IPS-20b (cell line): ENCODE results near the gene MAST1.
A peak's percentile ranks its signal among the peaks of the same experiment; 100 is the strongest.
"Not testable (repeated sequence)": the region's sequence is repeated elsewhere in the genome, so short reads cannot be mapped to it uniquely, and the experiment has no call there.

Experiments
- H3K27ac ChIP-seq: one replicate; pipeline ENCODE4 v1.5.1; 2013; ENCODE audit warnings: low read length
- H3K27me3 ChIP-seq: 2 replicates; pipeline ENCODE4 v1.6.1; 2013; ENCODE audit warnings: mild to moderate bottlenecking, low read length, inconsistent platforms; ENCODE audit not compliant: insufficient read depth
- H3K36me3 ChIP-seq: 2 replicates; pipeline ENCODE4 v1.6.1; 2013; ENCODE audit warnings: low read depth, mild to moderate bottlenecking, inconsistent platforms, low read length, moderate library complexity; ENCODE audit not compliant: insufficient read depth
- H3K4me1 ChIP-seq: 2 replicates; pipeline ENCODE4 v1.6.1; 2013; ENCODE audit warnings: mild to moderate bottlenecking, control low read depth, inconsistent platforms, low read length, moderate library complexity; ENCODE audit not compliant: insufficient read depth
- H3K4me3 ChIP-seq: 2 replicates; pipeline ENCODE4 v1.5.1; 2013; ENCODE audit warnings: mild to moderate bottlenecking, low read length, inconsistent platforms
- H3K9ac ChIP-seq: 2 replicates; pipeline ENCODE4 v1.6.1; 2013; ENCODE audit warnings: low read depth, mild to moderate bottlenecking, inconsistent platforms, low read length, moderate library complexity
- H3K9me3 ChIP-seq: 2 replicates; pipeline ENCODE4 v1.6.1; 2013; ENCODE audit warnings: mild to moderate bottlenecking, low read depth, low read length, inconsistent platforms; ENCODE audit not compliant: insufficient read depth

MAST1 gene

DNA sequence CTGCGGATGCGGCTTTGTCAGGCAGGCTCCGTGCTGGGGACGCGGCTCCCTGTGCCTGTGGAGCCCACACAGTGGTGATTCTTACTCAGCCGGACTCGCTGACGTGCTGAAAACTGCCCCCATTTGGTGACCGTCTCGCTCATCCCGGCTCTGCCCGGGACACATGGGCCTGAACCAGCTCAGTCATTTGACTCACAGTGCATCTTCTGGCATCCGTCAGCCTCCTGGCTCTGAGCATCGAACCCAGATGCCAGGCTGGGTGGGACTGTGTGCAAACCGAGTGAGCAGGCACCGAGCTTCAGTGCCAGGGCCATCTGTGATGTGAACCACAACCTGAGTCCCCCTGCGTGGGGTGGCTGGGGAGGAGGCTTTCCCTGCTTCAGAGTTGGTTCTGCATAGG, 58.1 kb downstream of the MAST1 start:
- no peaks in the 10 kb centered on the region for H3K4me1 ChIP-seq
- H3K36me3 ChIP-seq: peaks cover 65% of the 10 kb centered on the region
- no peaks in the 10 kb centered on the region for H3K27me3 ChIP-seq
- no peak overlapping the region for H3K4me3 ChIP-seq
- no peak overlapping the region for H3K9ac ChIP-seq
- H3K27ac ChIP-seq: no peak overlapping the region
- no peaks in the 10 kb centered on the region for H3K9me3 ChIP-seq

- Histone ChIP-seq H3K4me1 (no peaks in the 10 kb centered on the region), H3K27me3 (no peaks in the 10 kb centered on the region), H3K9ac (no peak overlapping the region), H3K4me3 (no peak overlapping the region), H3K9me3 (no peaks in the 10 kb centered on the region), H3K36me3 (peaks cover 44% of the 10 kb centered on the region), H3K27ac (no peak overlapping the region)
Measured at GRCh38 chr19:12899891-12900518, 61.7 kb downstream of the MAST1 start.

- Histone ChIP-seq H3K9ac (no peak overlapping the region), H3K36me3 (no peaks in the 10 kb centered on the region), H3K27ac (no peak overlapping the region), H3K4me1 (no peaks in the 10 kb centered on the region; the same call in 1 of the 2 replicates), H3K27me3 (no peaks in the 10 kb centered on the region), H3K9me3 (no peaks in the 10 kb centered on the region), H3K4me3 (no peak overlapping the region)
Measured at GRCh38 chr19:12907166-12907565, 68.9 kb downstream of the MAST1 start.

GRCh38 chr19:12912571-12912970, 74.3 kb downstream of the MAST1 start:
- peak overlapping the region; percentile 46; the same call in 1 of the 2 replicates for H3K4me3 ChIP-seq
- no peaks in the 10 kb centered on the region for H3K27me3 ChIP-seq
- H3K9me3 ChIP-seq: no peaks in the 10 kb centered on the region
- H3K4me1 ChIP-seq: peaks cover 15% of the 10 kb centered on the region; the same call in 1 of the 2 replicates
- peak overlapping the region; percentile 59; the same call in 1 of the 2 replicates for H3K9ac ChIP-seq
- no peaks in the 10 kb centered on the region for H3K36me3 ChIP-seq
- H3K27ac ChIP-seq: no peak overlapping the region

DNA sequence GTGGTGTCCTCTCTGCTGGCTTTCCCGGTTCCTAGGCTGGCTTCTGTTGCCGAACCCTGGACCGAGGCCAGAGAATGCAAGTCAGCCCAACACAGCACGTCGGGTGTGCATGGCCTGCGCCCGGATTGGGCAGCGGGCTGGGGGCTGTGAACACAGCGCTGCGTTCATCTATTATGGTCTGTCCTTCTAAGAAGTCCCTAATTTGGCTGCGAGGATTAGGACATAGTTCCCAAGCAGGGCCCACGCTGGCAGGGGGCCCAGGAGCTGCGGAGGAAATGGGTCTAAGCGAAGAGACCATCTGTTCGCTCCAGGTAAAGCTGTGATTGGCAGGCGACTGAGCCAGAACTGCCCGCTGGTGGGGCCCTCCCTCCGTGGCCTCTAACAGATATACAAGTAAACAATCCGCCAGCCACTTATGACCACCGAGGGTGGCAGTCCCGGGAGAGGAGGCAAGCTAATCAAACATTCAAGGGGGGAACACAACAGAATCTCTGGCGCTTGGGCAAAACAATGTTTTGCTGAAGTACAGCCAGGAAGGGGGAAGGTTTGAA, 74.8 kb downstream of the MAST1 start:
- Histone ChIP-seq H3K9me3 (no peaks in the 10 kb centered on the region), H3K27ac (no peak overlapping the region), H3K27me3 (peaks cover 4% of the 10 kb centered on the region), H3K4me3 (peak overlapping the region; percentile 46), H3K4me1 (peaks cover 15% of the 10 kb centered on the region; the same call in 1 of the 2 replicates), H3K9ac (peak overlapping the region; percentile 59; the same call in 1 of the 2 replicates), H3K36me3 (no peaks in the 10 kb centered on the region)

GRCh38 chr19:12913851-12914690, 75.8 kb downstream of the MAST1 start:
- no peaks in the 10 kb centered on the region for H3K9me3 ChIP-seq
- peak overlapping the region; percentile 59; the same call in 1 of the 2 replicates for H3K9ac ChIP-seq
- no peaks in the 10 kb centered on the region for H3K36me3 ChIP-seq
- H3K27ac ChIP-seq: no peak overlapping the region
- H3K27me3 ChIP-seq: peaks cover 13% of the 10 kb centered on the region
- H3K4me1 ChIP-seq: peaks cover 15% of the 10 kb centered on the region; the same call in 1 of the 2 replicates
- H3K4me3 ChIP-seq: peak overlapping the region; percentile 46; the same call in 1 of the 2 replicates

DNA sequence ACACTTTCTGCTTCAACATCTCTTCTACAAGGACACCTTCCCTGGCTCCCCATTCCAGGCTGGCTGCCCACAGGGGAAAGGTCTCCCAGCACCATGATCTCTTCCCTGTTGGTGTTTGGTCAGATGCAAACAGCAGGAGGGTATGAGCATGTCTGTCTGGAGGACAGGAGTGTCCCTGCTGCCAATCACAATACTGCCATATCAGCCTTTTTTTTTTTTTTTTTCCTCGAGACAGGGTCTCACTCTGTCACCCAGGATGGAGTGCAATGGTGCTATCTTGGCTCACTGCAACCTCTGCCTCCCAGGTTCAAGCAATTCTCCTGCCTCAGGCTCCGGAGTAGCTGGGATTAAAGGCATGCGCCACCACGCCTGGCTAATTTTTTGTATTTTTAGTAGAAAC, 77.5 kb downstream of the MAST1 start:
- H3K27me3 ChIP-seq: peaks cover 13% of the 10 kb centered on the region
- not testable (repeated sequence) for H3K9me3 ChIP-seq, H3K9ac ChIP-seq, H3K27ac ChIP-seq, H3K36me3 ChIP-seq, H3K4me3 ChIP-seq
- H3K4me1 ChIP-seq: peaks cover 15% of the 10 kb centered on the region; the same call in 1 of the 2 replicates

DNA sequence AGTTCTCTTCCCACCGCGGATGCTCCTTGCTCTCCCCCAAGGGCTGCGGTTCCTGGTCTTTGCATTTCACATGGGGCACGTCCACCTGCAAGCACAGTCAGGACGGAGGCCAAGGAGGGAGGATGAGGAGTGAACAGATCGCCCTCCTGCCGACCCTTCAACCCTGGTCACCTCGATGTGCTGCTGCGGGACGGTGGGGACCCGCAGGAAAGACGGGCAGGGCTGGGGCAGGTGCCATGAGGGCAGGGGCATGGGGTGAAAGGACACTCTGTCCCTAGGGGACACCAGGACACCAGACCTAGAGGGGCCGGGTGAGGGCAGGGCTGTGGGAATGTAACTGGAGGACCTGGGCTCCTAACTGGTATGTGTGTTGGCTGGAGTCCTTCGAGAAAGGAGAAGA, 79.9 kb downstream of the MAST1 start:
- Histone ChIP-seq H3K4me1 (peaks cover 9% of the 10 kb centered on the region; the same call in 1 of the 2 replicates), H3K9me3 (no peaks in the 10 kb centered on the region), H3K4me3 (no peak overlapping the region), H3K27me3 (peaks cover 13% of the 10 kb centered on the region), H3K27ac (no peak overlapping the region), H3K9ac (no peak overlapping the region), H3K36me3 (peaks cover 11% of the 10 kb centered on the region)

GRCh38 chr19:12921047-12921446, 82.7 kb downstream of the MAST1 start:
- Histone ChIP-seq H3K4me3 (no peak overlapping the region), H3K9ac (no peak overlapping the region), H3K4me1 (no peaks in the 10 kb centered on the region), H3K27me3 (peaks cover 13% of the 10 kb centered on the region), H3K9me3 (no peaks in the 10 kb centered on the region), H3K27ac (no peak overlapping the region), H3K36me3 (peaks cover 36% of the 10 kb centered on the region)

DNA sequence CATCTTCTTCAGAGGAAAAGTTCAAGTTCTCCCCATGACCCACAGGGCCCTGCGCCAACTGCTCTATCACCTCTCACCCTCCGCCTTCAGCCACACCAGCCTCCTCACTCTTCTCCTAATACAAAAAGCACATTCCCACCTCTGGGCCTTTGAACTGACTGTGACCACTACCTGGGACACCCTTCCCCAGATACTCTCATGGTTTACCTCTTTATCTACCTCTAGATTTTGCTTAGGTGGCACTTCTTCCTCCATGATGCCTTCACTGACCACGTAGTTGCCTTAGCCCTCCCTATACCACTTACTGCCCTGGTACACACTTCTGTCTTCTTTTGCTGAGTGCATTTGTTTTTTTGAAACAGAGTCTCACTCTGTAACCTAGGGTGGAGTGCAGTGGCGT, 84.6 kb downstream of the MAST1 start:
- Histone ChIP-seq H3K9me3 (no peaks in the 10 kb centered on the region), H3K9ac (no peak overlapping the region), H3K27me3 (peaks cover 10% of the 10 kb centered on the region), H3K27ac (no peak overlapping the region), H3K4me1 (no peaks in the 10 kb centered on the region), H3K4me3 (no peak overlapping the region), H3K36me3 (peaks cover 51% of the 10 kb centered on the region)
